IPS-18a (cell line): ENCODE data around the gene DOCK2.

Experiments used
- H3K27ac ChIP-seq: one replicate; pipeline ENCODE4 v1.5.1; 2013; ENCODE audit warnings: low read length
- H3K27me3 ChIP-seq: one replicate; pipeline ENCODE4 v1.6.1; 2013; ENCODE audit warnings: mild to moderate bottlenecking, low read length; ENCODE audit not compliant: control insufficient read depth, insufficient read depth
- H3K36me3 ChIP-seq: one replicate; pipeline ENCODE4 v1.6.1; 2013; ENCODE audit warnings: low read depth, low read length; ENCODE audit not compliant: control insufficient read depth
- H3K4me1 ChIP-seq: one replicate; pipeline ENCODE4 v1.6.1; 2013; ENCODE audit warnings: low read depth, low read length; ENCODE audit not compliant: control insufficient read depth
- H3K4me3 ChIP-seq: one replicate; pipeline ENCODE4 v1.5.1; 2013; ENCODE audit warnings: low read length
- H3K9ac ChIP-seq: one replicate; pipeline ENCODE4 v1.6.1; 2013; ENCODE audit warnings: mild to moderate bottlenecking, low read length, moderate library complexity
- H3K9me3 ChIP-seq: one replicate; pipeline ENCODE4 v1.6.1; 2013; ENCODE audit warnings: low read depth, low read length; ENCODE audit not compliant: control insufficient read depth

The DOCK2 gene

DNA sequence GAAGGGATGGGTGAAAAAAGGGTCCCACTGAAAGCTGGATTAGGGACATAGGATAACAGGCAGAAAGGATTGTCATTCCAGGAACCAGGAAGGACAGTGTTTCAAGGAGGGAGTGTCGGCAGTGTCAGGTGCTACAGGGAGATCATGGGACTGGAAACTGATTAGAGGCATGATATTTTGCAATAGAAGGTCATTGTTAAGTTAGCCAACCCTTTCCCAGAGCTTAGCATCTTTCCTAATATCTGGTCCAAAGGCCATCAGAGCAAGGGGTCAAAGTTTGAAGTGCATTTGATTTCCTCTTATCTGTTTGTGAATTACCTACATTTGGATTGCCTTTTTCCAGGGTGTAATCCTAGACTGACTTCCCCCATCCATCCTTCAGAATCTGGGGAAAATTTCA lies 91.3 kb downstream of the DOCK2 start:
- Histone ChIP-seq H3K27me3 (no peaks in the 10 kb centered on the region), H3K36me3 (no peaks in the 10 kb centered on the region), H3K4me1 (no peaks in the 10 kb centered on the region), H3K27ac (no peak overlapping the region), H3K9me3 (no peaks in the 10 kb centered on the region), H3K9ac (no peak overlapping the region), H3K4me3 (no peak overlapping the region)

DNA sequence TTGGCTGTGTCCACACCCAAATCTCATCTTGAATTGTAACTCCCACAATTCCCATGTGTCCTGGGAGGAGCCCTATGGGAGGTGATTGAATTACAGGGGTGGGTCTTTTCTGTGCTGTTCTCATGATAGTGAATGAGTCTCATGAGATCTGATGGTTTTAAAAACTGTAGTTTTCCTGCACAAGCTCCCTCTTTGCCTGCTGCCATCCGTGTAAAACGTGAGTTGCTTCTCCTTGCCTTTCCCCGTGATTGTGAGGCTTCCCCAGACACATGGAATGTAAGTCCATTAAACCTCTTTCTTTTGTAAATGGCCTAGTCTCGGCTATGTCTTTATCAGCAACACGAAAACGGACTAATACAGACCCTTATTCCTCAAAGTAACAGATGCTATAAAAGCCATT lies 94.1 kb downstream of the DOCK2 start:
- Histone ChIP-seq H3K4me3 (no peak overlapping the region), H3K27me3 (no peaks in the 10 kb centered on the region), H3K9me3 (no peaks in the 10 kb centered on the region), H3K9ac (no peak overlapping the region), H3K27ac (no peak overlapping the region), H3K36me3 (no peaks in the 10 kb centered on the region), H3K4me1 (no peaks in the 10 kb centered on the region)

DNA sequence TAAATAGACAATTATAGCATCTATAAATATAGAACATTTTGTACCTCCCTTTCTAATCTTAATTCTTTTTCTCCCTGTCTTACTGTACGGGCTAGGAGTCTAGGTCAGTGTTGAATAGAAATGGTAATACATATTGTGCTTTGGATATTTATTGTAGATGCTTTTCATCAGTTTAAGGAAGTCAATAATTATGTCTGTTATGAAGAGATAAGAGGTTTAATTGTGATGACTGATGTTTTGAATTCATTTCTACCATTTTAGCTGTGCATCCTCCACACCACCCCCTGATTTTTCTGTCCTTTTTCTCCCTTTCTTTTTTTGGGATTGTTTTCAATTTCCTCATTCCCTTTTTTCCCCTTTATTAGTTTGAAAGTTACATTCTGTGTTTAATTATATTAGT lies 95.8 kb downstream of the DOCK2 start:
- no peaks in the 10 kb centered on the region for H3K27me3 ChIP-seq
- H3K4me3 ChIP-seq = no peak overlapping the region
- no peaks in the 10 kb centered on the region for H3K4me1 ChIP-seq
- H3K36me3 ChIP-seq = no peaks in the 10 kb centered on the region
- no peaks in the 10 kb centered on the region for H3K9me3 ChIP-seq
- no peak overlapping the region for H3K9ac ChIP-seq
- no peak overlapping the region for H3K27ac ChIP-seq

DNA sequence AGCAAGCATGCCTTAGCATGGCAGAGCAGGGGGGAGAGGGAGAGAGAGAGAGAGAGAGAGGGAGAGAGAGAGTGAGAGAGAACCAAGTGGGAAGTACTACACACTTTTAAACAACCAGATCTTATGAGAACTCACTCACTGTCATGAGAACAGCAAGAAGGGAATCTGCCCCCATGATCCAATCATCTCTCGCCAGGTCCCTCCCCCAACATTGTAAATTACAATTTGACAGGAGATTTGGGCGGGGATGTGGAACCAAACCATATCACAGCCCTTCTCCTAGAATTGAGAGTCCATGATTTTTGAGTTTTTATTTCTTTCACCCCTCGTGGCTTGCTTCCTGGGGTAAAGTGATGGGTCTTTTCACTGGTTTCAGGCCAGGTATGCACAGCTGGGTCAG lies 98.8 kb downstream of the DOCK2 start:
- no peak overlapping the region for H3K4me3 ChIP-seq
- H3K36me3 ChIP-seq = no peaks in the 10 kb centered on the region

DNA sequence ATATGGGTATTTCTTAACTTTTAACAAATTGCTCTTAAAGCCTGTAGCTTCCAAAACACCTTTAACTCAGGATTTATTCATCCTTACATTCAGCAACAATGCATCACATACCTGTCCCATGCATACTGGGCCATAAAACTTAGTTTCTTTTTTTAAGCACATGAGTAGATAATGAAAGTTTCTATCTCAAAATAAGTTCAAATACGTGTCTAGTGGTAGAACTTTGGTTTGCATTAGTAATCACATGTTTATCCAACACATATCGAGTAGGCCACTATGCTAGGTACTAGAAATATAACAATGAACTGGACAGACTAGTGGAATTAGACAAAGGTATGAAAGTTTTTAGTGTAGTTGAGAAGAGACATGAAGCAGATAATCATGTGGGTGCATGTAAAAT lies 99.6 kb downstream of the DOCK2 start:
- Histone ChIP-seq H3K9me3 (no peaks in the 10 kb centered on the region), H3K4me3 (no peak overlapping the region), H3K27ac (no peak overlapping the region), H3K27me3 (no peaks in the 10 kb centered on the region), H3K36me3 (no peaks in the 10 kb centered on the region), H3K4me1 (no peaks in the 10 kb centered on the region), H3K9ac (no peak overlapping the region)

More for the DNA sequence above, 98.8 kb downstream of the DOCK2 start:
- H3K27me3 ChIP-seq = no peaks in the 10 kb centered on the region
- no peaks in the 10 kb centered on the region for H3K9me3 ChIP-seq
- no peak overlapping the region for H3K9ac ChIP-seq
- H3K4me1 ChIP-seq = no peaks in the 10 kb centered on the region
- no peak overlapping the region for H3K27ac ChIP-seq

DNA sequence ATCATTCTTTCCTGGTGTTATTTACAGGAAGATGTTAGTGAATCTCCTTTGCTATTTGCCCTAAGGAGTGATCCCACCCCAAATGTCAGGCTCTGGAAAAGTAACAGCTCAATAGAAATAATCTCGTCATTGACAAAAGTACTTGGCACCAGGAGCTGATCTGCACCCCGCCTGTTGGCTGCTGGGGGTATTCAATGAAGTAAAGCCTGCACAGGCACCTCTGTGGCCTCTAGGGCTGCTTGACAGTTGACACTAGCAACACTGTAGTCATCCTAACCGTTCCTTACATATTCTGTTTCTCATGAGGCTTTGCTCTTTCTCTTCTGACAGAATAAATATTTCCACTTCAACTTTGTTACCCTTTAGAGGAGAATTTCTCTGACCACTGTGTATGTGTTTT lies 103.4 kb downstream of the DOCK2 start:
- Histone ChIP-seq H3K27ac (no peak overlapping the region), H3K4me1 (no peaks in the 10 kb centered on the region), H3K9me3 (no peaks in the 10 kb centered on the region), H3K36me3 (no peaks in the 10 kb centered on the region), H3K27me3 (no peaks in the 10 kb centered on the region), H3K9ac (no peak overlapping the region), H3K4me3 (no peak overlapping the region)

DNA sequence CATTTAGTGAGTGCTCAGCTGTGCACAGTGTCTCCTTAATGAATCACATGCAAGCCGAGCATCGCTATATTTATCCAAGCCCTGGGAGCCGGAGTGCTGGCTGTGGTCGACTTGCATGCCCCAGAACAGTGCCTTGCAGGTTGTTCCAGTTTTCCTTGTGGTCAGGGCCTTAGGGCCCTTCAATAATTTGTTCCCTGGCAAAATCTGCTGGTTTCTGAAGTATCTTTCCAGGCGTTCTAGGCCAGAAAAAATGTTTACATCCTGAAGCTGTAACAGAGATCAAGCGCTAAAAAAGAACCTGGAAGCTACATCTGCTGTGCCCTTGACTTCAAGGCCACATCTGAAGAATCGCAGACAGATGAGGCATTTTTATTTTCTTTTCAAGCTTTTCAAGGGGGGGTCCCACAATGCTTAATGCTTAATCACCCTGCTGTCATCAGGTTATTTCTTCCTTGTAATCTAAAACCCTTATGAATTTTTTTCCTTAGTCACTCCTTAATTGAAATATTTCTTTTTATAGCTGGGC lies 105.8 kb downstream of the DOCK2 start:
- Histone ChIP-seq H3K4me3 (no peak overlapping the region), H3K36me3 (no peaks in the 10 kb centered on the region), H3K27me3 (no peaks in the 10 kb centered on the region), H3K27ac (no peak overlapping the region), H3K9ac (no peak overlapping the region), H3K9me3 (no peaks in the 10 kb centered on the region), H3K4me1 (no peaks in the 10 kb centered on the region)

DNA sequence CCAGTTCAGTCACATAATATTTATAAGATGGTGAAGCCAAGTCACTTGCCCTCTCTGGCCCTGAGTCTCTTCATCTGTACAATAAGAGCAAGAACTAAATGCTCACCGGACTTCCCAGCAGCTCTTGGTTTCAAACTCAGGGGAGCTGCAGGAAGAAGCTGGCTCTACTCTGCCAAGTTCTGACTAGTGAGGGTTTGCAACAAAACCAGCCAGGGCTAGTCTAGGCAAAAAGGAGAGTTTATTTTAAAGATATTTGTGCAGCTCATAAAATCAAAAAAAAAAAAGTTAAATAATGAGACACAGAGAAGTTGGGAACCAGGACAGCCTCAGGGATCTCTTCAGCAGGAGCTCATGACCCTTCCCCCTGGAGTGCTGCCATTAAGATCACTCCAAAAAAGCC lies 107.3 kb downstream of the DOCK2 start:
- Histone ChIP-seq H3K9me3 (no peaks in the 10 kb centered on the region), H3K9ac (no peak overlapping the region), H3K4me1 (no peaks in the 10 kb centered on the region), H3K27ac (no peak overlapping the region), H3K27me3 (no peaks in the 10 kb centered on the region), H3K36me3 (no peaks in the 10 kb centered on the region), H3K4me3 (no peak overlapping the region)

DNA sequence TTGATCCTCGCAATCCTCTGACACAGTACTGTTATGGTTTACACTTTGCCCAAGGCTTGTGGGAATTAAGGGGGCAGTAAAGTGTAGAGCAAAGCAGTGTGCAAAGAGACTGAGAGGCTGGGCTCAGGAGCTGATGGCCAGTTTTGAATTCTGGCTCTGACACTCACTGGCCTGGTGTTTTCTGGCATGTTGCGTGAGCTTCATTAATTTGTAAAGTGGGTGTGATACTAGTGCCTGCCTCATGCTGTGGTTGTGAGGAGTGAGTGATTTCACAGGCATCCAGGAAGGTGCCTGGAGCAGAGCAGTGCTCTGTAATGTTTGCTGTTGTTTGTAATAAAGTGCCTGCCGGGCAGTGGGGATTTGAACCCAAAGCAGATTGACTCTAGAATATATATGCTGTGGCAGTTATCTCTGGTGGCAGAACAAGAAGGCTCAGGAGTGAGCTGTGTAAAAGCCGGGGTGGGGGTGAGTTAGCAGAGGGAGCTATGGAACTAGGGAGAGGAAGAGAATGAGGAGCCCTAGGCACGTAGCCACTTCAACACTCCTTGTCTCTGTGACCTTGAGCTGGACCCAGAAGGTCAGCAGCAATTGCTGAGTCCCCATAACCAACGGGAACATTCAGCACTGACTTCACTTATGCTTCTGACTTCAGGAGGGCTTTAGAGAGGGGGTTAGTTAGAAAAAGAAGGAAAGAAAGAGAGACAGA lies 108.5 kb downstream of the DOCK2 start:
- no peak overlapping the region for H3K4me3 ChIP-seq
- H3K36me3 ChIP-seq = no peaks in the 10 kb centered on the region
- H3K4me1 ChIP-seq = no peaks in the 10 kb centered on the region
- no peaks in the 10 kb centered on the region for H3K9me3 ChIP-seq
- H3K27me3 ChIP-seq = no peaks in the 10 kb centered on the region
- H3K27ac ChIP-seq = no peak overlapping the region
- H3K9ac ChIP-seq = no peak overlapping the region

DNA sequence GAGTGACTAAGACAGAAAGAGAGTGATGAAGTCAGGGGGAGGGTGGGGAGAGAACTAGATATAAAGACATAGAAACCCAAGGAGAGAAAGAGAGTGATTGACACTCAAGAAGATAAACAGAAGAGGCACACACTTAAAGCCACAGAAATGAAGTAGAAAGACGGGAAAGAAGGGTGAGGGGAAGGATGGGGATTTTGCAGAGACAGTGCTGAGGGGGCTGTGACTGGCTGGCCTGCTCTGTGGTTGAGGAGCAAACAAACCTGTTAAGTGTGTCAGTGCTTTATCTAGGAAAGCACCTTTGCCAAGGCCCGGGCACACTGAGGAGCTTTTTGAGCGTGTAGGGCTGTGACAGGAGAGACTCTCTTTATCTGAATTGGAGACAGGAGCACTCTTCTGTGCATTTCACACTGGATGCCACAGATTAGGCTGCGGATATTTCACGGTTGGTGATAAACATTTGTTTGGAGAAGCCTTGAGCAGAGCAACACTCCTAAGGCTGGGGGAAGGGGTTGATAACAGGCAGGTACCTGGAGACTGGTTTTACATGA lies 109.1 kb downstream of the DOCK2 start:
- Histone ChIP-seq H3K4me3 (no peak overlapping the region), H3K27ac (no peak overlapping the region), H3K4me1 (no peaks in the 10 kb centered on the region), H3K9me3 (no peaks in the 10 kb centered on the region), H3K9ac (no peak overlapping the region), H3K36me3 (no peaks in the 10 kb centered on the region), H3K27me3 (no peaks in the 10 kb centered on the region)

DNA sequence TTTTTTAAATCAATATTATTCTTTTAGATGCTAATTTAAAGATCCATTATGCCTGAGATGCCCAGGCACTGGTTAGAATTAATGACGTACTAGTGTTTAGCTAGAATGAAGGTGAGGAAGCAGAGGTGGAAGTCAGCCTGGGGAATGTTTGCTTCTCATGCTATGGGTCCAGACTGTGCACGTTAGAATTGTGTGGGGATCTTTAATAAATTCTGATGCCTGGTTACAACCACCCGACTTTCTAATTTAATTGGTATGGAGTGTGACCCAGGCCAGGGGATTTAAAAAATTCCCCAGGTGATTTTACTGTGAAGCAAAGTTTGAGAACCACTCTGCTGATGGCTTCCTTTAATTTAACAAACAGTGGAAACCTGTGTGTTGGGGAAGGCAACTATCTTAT lies 111.1 kb downstream of the DOCK2 start:
- Histone ChIP-seq H3K4me1 (no peaks in the 10 kb centered on the region), H3K27me3 (no peaks in the 10 kb centered on the region), H3K36me3 (no peaks in the 10 kb centered on the region)

DNA sequence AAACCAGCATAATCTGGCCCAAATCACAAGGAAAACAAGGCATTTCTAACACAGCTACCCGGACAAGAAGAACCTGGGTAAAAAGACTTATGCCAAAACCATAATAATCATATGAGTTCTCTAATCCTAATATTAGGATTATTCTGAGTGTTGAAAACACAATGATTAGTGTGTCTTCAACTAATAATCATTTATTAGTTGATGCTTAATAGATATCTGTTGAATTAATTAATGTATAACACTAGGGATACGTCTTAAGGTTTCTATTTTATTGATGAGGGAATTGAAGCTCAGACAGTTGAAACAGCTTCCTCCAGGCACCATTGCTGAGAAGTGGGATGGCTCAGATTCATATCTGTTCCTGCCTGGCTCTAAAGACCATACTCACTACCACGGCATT lies 112.2 kb downstream of the DOCK2 start:
- Histone ChIP-seq H3K9me3 (no peaks in the 10 kb centered on the region), H3K4me1 (peaks cover 9% of the 10 kb centered on the region)

More for the DNA sequence above, 111.1 kb downstream of the DOCK2 start:
- no peak overlapping the region for H3K9ac ChIP-seq
- H3K4me3 ChIP-seq = no peak overlapping the region
- H3K27ac ChIP-seq = no peak overlapping the region
- no peaks in the 10 kb centered on the region for H3K9me3 ChIP-seq

More for the DNA sequence above, 112.2 kb downstream of the DOCK2 start:
- H3K27ac ChIP-seq = no peak overlapping the region
- no peaks in the 10 kb centered on the region for H3K36me3 ChIP-seq
- no peak overlapping the region for H3K9ac ChIP-seq
- no peak overlapping the region for H3K4me3 ChIP-seq
- H3K27me3 ChIP-seq = no peaks in the 10 kb centered on the region
